Caco-2 (cell line): ENCODE data around the gene BACE2. TPM values are rescaled to one million over a fixed set of nuclear protein-coding genes. Genes with fewer than 3 reads are reported as not detected.

ENCODE experiments used
- BruUV-seq: library from RNA; stranded (reverse); fragments of 400-500 nt; replicated peaks from 2 replicates; lab custom pipeline; 2021; lab: Mats Ljungman, UMichigan
- CTCF ChIA-PET: fragments of 300-600 bp; sonication (Branson Sonifier 250); formaldehyde crosslinking; loops from one replicate; lab custom pipeline; 2022; ENCODE audit warnings: antibody characterized with exemption; lab: Charles Lee
- POLR2A ChIA-PET: fragments of 300-600 bp; sonication (Branson Sonifier 250); formaldehyde crosslinking; loops from one replicate; lab custom pipeline; 2022; ENCODE audit warnings: antibody characterized with exemption; lab: Charles Lee
- DNase-seq, 2 experiments: peaks; one replicate each; pipeline versions ENCODE4 v3.0.0 to v3.0.0-alpha.2; 2020 to 2022
- H3K27me3 ChIP-seq: replicated peaks from 2 replicates; pipeline ENCODE4 v1.6.0; 2011; ENCODE audit warnings: low read length; ENCODE audit not compliant: control insufficient read depth, insufficient read depth
- H3K36me3 ChIP-seq: 2 replicates; pipeline ENCODE4 v1.5.1; 2011; ENCODE audit warnings: low read length; ENCODE audit not compliant: control insufficient read depth, insufficient read depth
- H3K4me1 ChIP-seq: fragments of 250-450 bp; sonication (Bioruptor Pico); 2 replicates; pipeline ENCODE4 v1.5.1; 2020; ENCODE audit warnings: mild to moderate bottlenecking
- H3K4me3 ChIP-seq: 2 replicates; pipeline ENCODE4 v1.5.1; 2011; ENCODE audit warnings: low read depth, mild to moderate bottlenecking, control low read depth, low read length
- H3K9me3 ChIP-seq: fragments of 250-450 bp; sonication (Bioruptor Pico); 2 replicates; pipeline ENCODE4 v1.5.1; 2020; ENCODE audit warnings: mild to moderate bottlenecking, moderate library complexity
- H3K27ac Mint-ChIP-seq: one replicate; pipeline ENCODE4 v1.8.0; 2022; ENCODE audit warnings: mixed read lengths; ENCODE audit not compliant: unreplicated experiment
- H3K27me3 Mint-ChIP-seq: one replicate; pipeline ENCODE4 v1.8.0; 2022; ENCODE audit warnings: mixed read lengths; ENCODE audit not compliant: insufficient read depth, unreplicated experiment
- H3K36me3 Mint-ChIP-seq: one replicate; pipeline ENCODE4 v1.8.0; 2022; ENCODE audit warnings: mild to moderate bottlenecking, mixed read lengths; ENCODE audit not compliant: insufficient read depth, unreplicated experiment
- H3K4me1 Mint-ChIP-seq: one replicate; pipeline ENCODE4 v1.8.0; 2022; ENCODE audit warnings: low read depth, mixed read lengths; ENCODE audit not compliant: unreplicated experiment
- H3K4me3 Mint-ChIP-seq: one replicate; pipeline ENCODE4 v1.8.0; 2022; ENCODE audit warnings: mild to moderate bottlenecking, moderate library complexity, mixed read lengths; ENCODE audit not compliant: unreplicated experiment
- H3K9me3 Mint-ChIP-seq: one replicate; pipeline ENCODE4 v1.8.0; 2022; ENCODE audit warnings: mixed read lengths; ENCODE audit not compliant: unreplicated experiment
- intact Hi-C: fragments of 100-400 bp; cut with micrococcal nuclease; formaldehyde crosslinking; loops from one replicate; pipeline ENCODE4 v1.10.0; 2022; ENCODE audit not compliant: unreplicated experiment
- total RNA-seq: library from RNA; stranded (reverse); gene quantifications from 2 replicates; pipeline ENCODE4 v1.2.3, GENCODE V29; 2022
- TF ChIP-seq, protein P1 (sequence below), 2 experiments: fragments of 200-600 bp in 1 of 2; IDR thresholded peaks; 1 replicate in 1 of 2; 2 replicates in 1 of 2; pipeline versions ENCODE4 v1.5.1 to v1.8.0; 2011 to 2022; ENCODE audit warnings: antibody characterized with exemption in 1 of 2, control low read depth in 1 of 2, inconsistent platforms in 1 of 2, low read depth in 1 of 2, low read length in 1 of 2, mild to moderate bottlenecking in 1 of 2, moderate library complexity in 1 of 2; ENCODE audit not compliant: insufficient read depth in 1 of 2, severe bottlenecking in 1 of 2, unreplicated experiment in 1 of 2

The BACE2 gene
- total RNA-seq, 1 experiment from 2014 or later: 8.8 TPM

GRCh38 chr21:41204736-41205135 lies 36.8 kb downstream of the BACE2 start:
- Mint-ChIP-seq H3K36me3 (peaks cover 5% of the 10 kb centered on the region), H3K4me1 (no peaks in the 10 kb centered on the region), H3K4me3 (no peak overlapping the region), H3K27ac (no peak overlapping the region), H3K9me3 (no peaks in the 10 kb centered on the region), H3K27me3 (peaks cover 6% of the 10 kb centered on the region)
- Histone ChIP-seq H3K4me3 (no peak overlapping the region), H3K9me3 (no peaks in the 10 kb centered on the region), H3K4me1 (no peaks in the 10 kb centered on the region), H3K27me3 (0 out of 2 replicates have a peak, but pooled peaks cover 1% of the 10 kb centered on the region), H3K36me3 (no peaks in the 10 kb centered on the region)
- TF ChIP-seq, protein P1, sequence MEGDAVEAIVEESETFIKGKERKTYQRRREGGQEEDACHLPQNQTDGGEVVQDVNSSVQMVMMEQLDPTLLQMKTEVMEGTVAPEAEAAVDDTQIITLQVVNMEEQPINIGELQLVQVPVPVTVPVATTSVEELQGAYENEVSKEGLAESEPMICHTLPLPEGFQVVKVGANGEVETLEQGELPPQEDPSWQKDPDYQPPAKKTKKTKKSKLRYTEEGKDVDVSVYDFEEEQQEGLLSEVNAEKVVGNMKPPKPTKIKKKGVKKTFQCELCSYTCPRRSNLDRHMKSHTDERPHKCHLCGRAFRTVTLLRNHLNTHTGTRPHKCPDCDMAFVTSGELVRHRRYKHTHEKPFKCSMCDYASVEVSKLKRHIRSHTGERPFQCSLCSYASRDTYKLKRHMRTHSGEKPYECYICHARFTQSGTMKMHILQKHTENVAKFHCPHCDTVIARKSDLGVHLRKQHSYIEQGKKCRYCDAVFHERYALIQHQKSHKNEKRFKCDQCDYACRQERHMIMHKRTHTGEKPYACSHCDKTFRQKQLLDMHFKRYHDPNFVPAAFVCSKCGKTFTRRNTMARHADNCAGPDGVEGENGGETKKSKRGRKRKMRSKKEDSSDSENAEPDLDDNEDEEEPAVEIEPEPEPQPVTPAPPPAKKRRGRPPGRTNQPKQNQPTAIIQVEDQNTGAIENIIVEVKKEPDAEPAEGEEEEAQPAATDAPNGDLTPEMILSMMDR (IDR thresholded peaks at IDR 0.05; ENCODE audit: insufficient read depth in 1 of 2, low read depth in 1 of 2, low read length in 1 of 2, severe bottlenecking in 1 of 2, unreplicated experiment in 1 of 2): no peak
- no TSS peak for BruUV-seq
- DNase-seq: no peak
- POLR2A ChIA-PET: no interaction called here
- intact Hi-C loops: no loop called here
- CTCF ChIA-PET: no interaction called here

GRCh38 chr21:41207401-41208375 lies 39.7 kb downstream of the BACE2 start:
- Mint-ChIP-seq H3K9me3 (no peaks in the 10 kb centered on the region), H3K27me3 (peaks cover 3% of the 10 kb centered on the region), H3K4me3 (no peak overlapping the region), H3K4me1 (no peaks in the 10 kb centered on the region), H3K27ac (no peak overlapping the region), H3K36me3 (no peaks in the 10 kb centered on the region)
- no peaks in the 10 kb centered on the region for H3K9me3 ChIP-seq
- BruUV-seq: no TSS peak
- intact Hi-C loops: loop anchor here (1.0 kb wide), 1 partner anchor 22 kb away; no protein-coding TSS in a partner anchor
- H3K4me3 ChIP-seq: no peak overlapping the region
- TF ChIP-seq, protein P1 (IDR thresholded peaks at IDR 0.05; ENCODE audit: insufficient read depth in 1 of 2, low read depth in 1 of 2, low read length in 1 of 2, severe bottlenecking in 1 of 2, unreplicated experiment in 1 of 2): no peak
- DNase-seq: no peak
- 0 out of 2 replicates have a peak, but pooled peaks cover 1% of the 10 kb centered on the region for H3K27me3 ChIP-seq
- ChIA-PET POLR2A (no interaction called here), CTCF (no interaction called here)
- H3K4me1 ChIP-seq: no peaks in the 10 kb centered on the region
- no peaks in the 10 kb centered on the region for H3K36me3 ChIP-seq

DNA sequence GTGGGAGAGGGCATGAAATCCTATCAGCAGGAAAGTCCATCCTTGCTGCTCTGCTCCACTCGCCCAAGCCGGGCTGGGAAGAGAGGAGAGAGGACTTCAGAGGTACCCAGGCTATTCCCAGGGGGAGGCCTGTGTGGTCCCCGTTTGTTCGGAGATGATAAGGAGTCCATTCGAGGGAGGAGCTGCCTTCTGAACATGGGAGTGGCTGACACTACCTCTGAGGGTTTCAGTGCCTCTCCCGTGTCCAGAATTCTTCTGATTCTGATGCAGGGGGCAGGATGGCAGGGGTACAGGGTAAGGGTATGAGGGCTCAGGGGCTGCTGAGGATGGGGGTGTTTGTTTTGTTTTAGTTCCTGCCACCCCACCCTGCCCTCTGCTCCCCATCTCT lies 40.4 kb downstream of the BACE2 start:
- CTCF ChIA-PET: no interaction called here
- intact Hi-C loops: loop anchor here (1.0 kb wide), 1 partner anchor 21 kb away; no protein-coding TSS in a partner anchor
- Mint-ChIP-seq H3K36me3 (no peaks in the 10 kb centered on the region), H3K4me1 (no peaks in the 10 kb centered on the region), H3K9me3 (no peaks in the 10 kb centered on the region), H3K27ac (no peak overlapping the region), H3K27me3 (no peaks in the 10 kb centered on the region), H3K4me3 (no peak overlapping the region)
- DNase-seq: no peak
- no peaks in the 10 kb centered on the region for H3K9me3 ChIP-seq
- no TSS peak for BruUV-seq
- TF ChIP-seq, protein P1 (IDR thresholded peaks at IDR 0.05; ENCODE audit: insufficient read depth in 1 of 2, low read depth in 1 of 2, low read length in 1 of 2, severe bottlenecking in 1 of 2, unreplicated experiment in 1 of 2): no peak
- H3K4me1 ChIP-seq: no peaks in the 10 kb centered on the region
- H3K27me3 ChIP-seq: 0 out of 2 replicates have a peak, but pooled peaks cover 1% of the 10 kb centered on the region
- no peak overlapping the region for H3K4me3 ChIP-seq
- no peaks in the 10 kb centered on the region for H3K36me3 ChIP-seq
- POLR2A ChIA-PET: no interaction called here
